Tibial artery (tissue), 4 donors: ENCODE results near the gene LRRC71.

Experiments used
- DNase-seq, 2 donors: peaks; one replicate each; pipeline ENCODE4 v3.0.0-alpha.2; 2019
- H3K27ac ChIP-seq, 2 donors: fragments of 200-600 bp; sonication (generic) in 1 of 2; 1 replicate in 1 of 2; 2 replicates in 1 of 2; pipeline ENCODE4 v1.5.1; 2018 to 2019; ENCODE audit warnings: mild to moderate bottlenecking in 1 of 2
- H3K27me3 ChIP-seq, 2 donors: fragments of 200-600 bp; sonication (generic) in 1 of 2; one replicate each; pipeline versions ENCODE4 v1.5.1 to v1.6.0; 2016 to 2019
- H3K36me3 ChIP-seq, 3 donors: fragments of 200-600 bp; sonication (generic) in 2 of 3; one replicate each; pipeline ENCODE4 v1.5.1; 2016 to 2019; ENCODE audit warnings: mild to moderate bottlenecking in 2 of 3
- H3K4me1 ChIP-seq, 4 donors: fragments of 200-600 bp; sonication (generic) in 2 of 4; 1 replicate in 3 of 4; 2 replicates in 1 of 4; pipeline ENCODE4 v1.5.1; 2016 to 2019
- H3K4me3 ChIP-seq, 2 donors: fragments of 200-600 bp; sonication (generic) in 1 of 2; 1 replicate in 1 of 2; 2 replicates in 1 of 2; pipeline ENCODE4 v1.5.1; 2018 to 2019; ENCODE audit warnings: mild to moderate bottlenecking in 2 of 2
- H3K9me3 ChIP-seq, 3 donors: fragments of 200-600 bp; sonication (generic) in 1 of 3; one replicate each; pipeline ENCODE4 v1.5.1; 2016 to 2019
- CTCF ChIP-seq, 2 experiments: fragments of 200-600 bp in 1 of 2; fragments of 450-650 bp in 1 of 2; IDR thresholded peaks; one replicate each; pipeline ENCODE4 v1.5.1; 2017 to 2019; ENCODE audit warnings: antibody characterized with exemption in 2 of 2, mild to moderate bottlenecking in 1 of 2, moderate library complexity in 1 of 2
- intact Hi-C: fragments of 100-400 bp; cut with DNase I; formaldehyde crosslinking; loops from one replicate; pipeline ENCODE4 v1.15.0; 2023; ENCODE audit warnings: low total_unique reads

Gene LRRC71

GRCh38 chr1:156892190-156893047 lies 28.0 kb upstream of the LRRC71 start:
- peak; percentile 91 to 94 for DNase-seq
- peak; percentile 73 to 79 for TF ChIP-seq CTCF (IDR thresholded peaks at IDR 0.05)
- peaks cover 0 to 12% of the 10 kb centered on the region in 2 donors for H3K27me3 ChIP-seq
- peak overlapping the region; percentile 95 to 97 for H3K27ac ChIP-seq
- H3K36me3 ChIP-seq, result no peaks in the 10 kb centered on the region
- H3K4me3 ChIP-seq, result peak overlapping the region; percentile 72 to 74
- peaks cover 0 to 48% (median 41%) of the 10 kb centered on the region in 4 donors for H3K4me1 ChIP-seq
- intact Hi-C loops, result no loop called here
- no peaks in the 10 kb centered on the region for H3K9me3 ChIP-seq

- H3K27ac ChIP-seq, result peak within 1 kb of the TSS; percentile 95 to 97
- H3K9me3 ChIP-seq, result no peaks in the 10 kb centered on the region
- peaks cover 0 to 6% of the 10 kb centered on the region in 2 donors for H3K27me3 ChIP-seq
- TF ChIP-seq CTCF (IDR thresholded peaks at IDR 0.05), result no peak
- peak within 1 kb of the TSS; percentile 72 to 74 for H3K4me3 ChIP-seq
- H3K4me1 ChIP-seq, result peaks cover 7 to 57% (median 49%) of the 10 kb centered on the region in 4 donors
- peak; percentile 47 to 78 for DNase-seq
- H3K36me3 ChIP-seq, result no peaks in the 10 kb centered on the region
- intact Hi-C loops, result no loop called here
Observed at GRCh38 chr1:156893048-156893953, 27.1 kb upstream of the LRRC71 start, which contains the start of gene PEAR1. TSS of gene PEAR1 (plus strand) at chr1:156893718. CDS start at chr1:156903927, 10,209 bp downstream.

GRCh38 chr1:156894001-156894400 lies 26.4 kb upstream of the LRRC71 start:
- no peak for TF ChIP-seq CTCF (IDR thresholded peaks at IDR 0.05)
- H3K27ac ChIP-seq, result peak overlapping the region; percentile 95 to 97
- peak overlapping the region; percentile 72 to 74 for H3K4me3 ChIP-seq
- H3K27me3 ChIP-seq, result no peaks in the 10 kb centered on the region
- no peaks in the 10 kb centered on the region for H3K9me3 ChIP-seq
- H3K36me3 ChIP-seq, result no peaks in the 10 kb centered on the region
- peaks cover 8 to 64% (median 55%) of the 10 kb centered on the region in 4 donors for H3K4me1 ChIP-seq
- intact Hi-C loops, result no loop called here
- no peak for DNase-seq

GRCh38 chr1:156894711-156895454 lies 25.5 kb upstream of the LRRC71 start:
- H3K4me3 ChIP-seq, result peak overlapping the region; percentile 72 to 74
- H3K27ac ChIP-seq, result peak overlapping the region; percentile 95 to 97
- intact Hi-C loops, result no loop called here
- no peaks in the 10 kb centered on the region for H3K27me3 ChIP-seq
- peak; percentile 67 to 91 for DNase-seq
- H3K9me3 ChIP-seq, result no peaks in the 10 kb centered on the region
- peaks cover 8 to 72% (median 63%) of the 10 kb centered on the region in 4 donors for H3K4me1 ChIP-seq
- H3K36me3 ChIP-seq, result no peaks in the 10 kb centered on the region
- no peak for TF ChIP-seq CTCF (IDR thresholded peaks at IDR 0.05)

GRCh38 chr1:156895455-156895812 lies 25.0 kb upstream of the LRRC71 start:
- Histone ChIP-seq H3K27ac (peak overlapping the region; percentile 95 to 97), H3K36me3 (no peaks in the 10 kb centered on the region), H3K4me1 (peaks cover 8 to 78% (median 65%) of the 10 kb centered on the region in 4 donors), H3K27me3 (no peaks in the 10 kb centered on the region), H3K9me3 (no peaks in the 10 kb centered on the region), H3K4me3 (peak overlapping the region; percentile 72 to 74)
- DNase-seq, result no peak
- intact Hi-C loops, result no loop called here
- no peak for TF ChIP-seq CTCF (IDR thresholded peaks at IDR 0.05)
